Smooth muscle cell (in vitro differentiated cells): ENCODE results near the gene SHROOM3. TPM values are rescaled to one million over a fixed set of nuclear protein-coding genes. Genes with fewer than 3 reads are reported as not detected.

ENCODE experiments used
- microRNA counts: library from miRNA; unstranded; fragments of <30 nt; microRNA quantifications from one replicate; lab custom pipeline; 2016
- microRNA-seq: library from miRNA; unstranded; fragments of <30 nt; microRNA quantifications from one replicate; pipeline ENCODE4, GENCODE V29; 2016; ENCODE audit warnings: borderline number of aligned reads
- polyA plus RNA-seq: library from polyadenylated mRNA; unstranded; fragments of >200 nt; fragmentation: Nextera tagmentation; extraction: Ambion mirVana; gene quantifications from 2 replicates; pipeline ENCODE4 v1.2.1, GENCODE V29; 2016
- small RNA-seq: library from RNA; depleted of rRNA; stranded (forward); fragments of <200 nt; gene quantifications from one replicate; pipeline ENCODE3, GENCODE V24; 2014
- total RNA-seq: library from RNA; depleted of rRNA; stranded (reverse); fragments of >200 nt; gene quantifications from 2 replicates; pipeline ENCODE4 v1.2.3, GENCODE V29; 2014

The SHROOM3 gene
- total and polyA plus RNA-seq, 2 experiments from 2014 or later: 10.0 to 31.9 TPM

MicroRNAs within 50 kb of the gene (microRNA counts, 767-probe panel; counts per million panel counts)
- microRNA hsa-miR-548ah-5p (lab: Ali Mortazavi, UCI): 183 counts per million

Small RNA genes within 50 kb of the gene (microRNA-seq; reads per million reads assigned to microRNA genes)
- gene MIR4450: not detected
- gene MIR548AH: not detected

Small RNA genes within 50 kb of the gene (small RNA-seq; reads per million reads assigned to genes)
- gene MIR4450 (not detected), gene RF00278 (not detected), gene RNU6-145P (not detected)

Other genes with a start within 250 kb of the SHROOM3 start
- 266 and 270 TPM in 2 replicates for gene SCARB2, start 221.4 kb upstream of the SHROOM3 start, total RNA-seq
- gene SCARB2, start 221.4 kb upstream of the SHROOM3 start, polyA plus RNA-seq: 160 and 162 TPM in 2 replicates
- gene FAM47E, start 183.5 kb upstream of the SHROOM3 start, total RNA-seq: 0.63 and 1.8 TPM in 2 replicates
- gene FAM47E, start 183.5 kb upstream of the SHROOM3 start, polyA plus RNA-seq: 0.73 and 3.5 TPM in 2 replicates
- gene STBD1, start 128.5 kb upstream of the SHROOM3 start, total RNA-seq: 7.5 and 15.9 TPM in 2 replicates
- gene STBD1, start 128.5 kb upstream of the SHROOM3 start, polyA plus RNA-seq: 14.3 and 17.2 TPM in 2 replicates
- not detected in 2 replicates for gene CCDC158, start 14.1 kb upstream of the SHROOM3 start, total RNA-seq
- not detected in 2 replicates for gene CCDC158, start 14.1 kb upstream of the SHROOM3 start, polyA plus RNA-seq